Panc1 (cell line): ENCODE measurements around the gene SPPL2A. TPM values are rescaled to one million over a fixed set of nuclear protein-coding genes. Genes with fewer than 3 reads are reported as not detected.
A peak's percentile ranks its signal among the peaks of the same experiment; 100 is the strongest.

Experiments used
- ATAC-seq: fragments of 200-7000 bp; cut with Tn5 transposase; 2 replicates; pipeline ENCODE4 v1.9.1; 2020; ENCODE audit warnings: mild to moderate bottlenecking, moderate library complexity
- Bru-seq: library from RNA; stranded (reverse); fragments of 400-500 nt; gene quantifications from one replicate; lab custom pipeline; 2021; lab: Mats Ljungman, UMichigan
- BruChase-seq, 2 experiments: library from RNA; stranded (reverse); fragments of 400-500 nt; gene quantifications; one replicate each; lab custom pipeline; 2021; lab: Mats Ljungman, UMichigan
- BruUV-seq: library from RNA; stranded (reverse); fragments of 400-500 nt; replicated peaks from 2 replicates; lab custom pipeline; 2021; lab: Mats Ljungman, UMichigan
- CTCF ChIA-PET: fragments of 300-600 bp; sonication (Branson Sonifier 250); formaldehyde crosslinking; loops from one replicate; lab custom pipeline; 2022; ENCODE audit warnings: antibody characterized with exemption; lab: Charles Lee
- POLR2A ChIA-PET: fragments of 300-600 bp; sonication (Branson Sonifier 250); formaldehyde crosslinking; loops from one replicate; lab custom pipeline; 2022; ENCODE audit warnings: antibody characterized with exemption; lab: Charles Lee
- DNase-seq: peaks from one replicate; pipeline ENCODE4 v3.0.0-alpha.2; 2010; ENCODE audit warnings: low read depth, low spot score
- H3K27ac ChIP-seq: 2 replicates; pipeline ENCODE4 v1.5.1; 2011; ENCODE audit warnings: mild to moderate bottlenecking, low read length, inconsistent platforms
- H3K27me3 ChIP-seq: fragments of 200-500 bp; sonication (Bioruptor generic); 2 replicates; pipeline ENCODE4 v1.6.0; 2014; ENCODE audit warnings: low read length, inconsistent platforms; ENCODE audit not compliant: control insufficient read depth, insufficient read depth
- H3K36me3 ChIP-seq: fragments of 200-500 bp; sonication (Bioruptor generic); 2 replicates; pipeline ENCODE4 v1.5.1; 2014; ENCODE audit warnings: inconsistent platforms, mild to moderate bottlenecking, low read length, moderate library complexity; ENCODE audit not compliant: control insufficient read depth, insufficient read depth
- H3K4me1 ChIP-seq: 2 replicates; pipeline ENCODE4 v1.5.1; 2011; ENCODE audit warnings: inconsistent platforms, mild to moderate bottlenecking, low read length, moderate library complexity; ENCODE audit not compliant: control insufficient read depth, insufficient read depth
- H3K4me3 ChIP-seq, 2 experiments: 2 replicates each; pipeline ENCODE4 v1.5.1; 2011 to 2012; ENCODE audit warnings: low read depth in 2 of 2, low read length in 2 of 2, mild to moderate bottlenecking in 2 of 2, inconsistent platforms in 1 of 2, moderate library complexity in 1 of 2
- H3K9me3 ChIP-seq: fragments of 200-500 bp; sonication (Bioruptor generic); 2 replicates; pipeline ENCODE4 v1.5.1; 2014; ENCODE audit warnings: low read depth, mild to moderate bottlenecking, inconsistent platforms, low read length, moderate library complexity; ENCODE audit not compliant: control insufficient read depth, insufficient read depth
- CTCF ChIP-seq: fragments of 450-650 bp; IDR thresholded peaks from 2 replicates; pipeline ENCODE4 v1.5.1; 2017; ENCODE audit warnings: mild to moderate bottlenecking
- POLR2AphosphoS5 ChIP-seq: IDR thresholded peaks from 2 replicates; pipeline ENCODE4 v1.6.1; 2012; ENCODE audit warnings: mild to moderate bottlenecking, low read depth, low read length, moderate library complexity
- REST ChIP-seq, 2 experiments: IDR thresholded peaks; 2 replicates each; pipeline ENCODE4 v1.6.1; 2011 to 2012; ENCODE audit warnings: low read depth in 2 of 2, control low read depth in 1 of 2, low read length in 1 of 2, mild to moderate bottlenecking in 1 of 2, moderate library complexity in 1 of 2; ENCODE audit not compliant: insufficient read depth in 1 of 2
- SIN3A ChIP-seq: IDR thresholded peaks from 2 replicates; pipeline ENCODE4 v1.6.1; 2012; ENCODE audit warnings: low read depth, mild to moderate bottlenecking, low read length, moderate library complexity, borderline replicate concordance; ENCODE audit not compliant: insufficient read depth
- TCF7L2 ChIP-seq: IDR thresholded peaks from 2 replicates; pipeline ENCODE4 v1.6.1; 2011; ENCODE audit warnings: mild to moderate bottlenecking, low read depth, low read length, inconsistent platforms
- in situ Hi-C: cut with HindIII; loops from 2 replicates; pipeline ENCODE4 v1.10.0; 2016; ENCODE audit warnings: low sequenced_read_pairs, low pct_unique_long_range_greater_than_20kb
- intact Hi-C: fragments of 100-400 bp; cut with micrococcal nuclease; formaldehyde crosslinking; loops from one replicate; pipeline ENCODE4 v1.10.0; 2022; ENCODE audit not compliant: unreplicated experiment
- long read RNA-seq: library from polyadenylated mRNA; unstranded; transcript quantifications from one replicate; pipeline ENCODE4 v2.0.0, GENCODE V29; 2021; ENCODE audit not compliant: unreplicated experiment
- polyA plus RNA-seq: library from polyadenylated mRNA; unstranded; fragments of >200 nt; gene quantifications from one replicate; pipeline ENCODE4 v1.2.1, GENCODE V29; 2012; ENCODE audit warnings: missing spikeins; ENCODE audit not compliant: insufficient read length
- total RNA-seq: library from RNA; stranded (reverse); gene quantifications from one replicate; pipeline ENCODE4 v1.2.1, GENCODE V29; 2021; ENCODE audit not compliant: unreplicated experiment

Gene SPPL2A
- total RNA-seq (154 TPM), Bru-seq, nascent RNA (percentile 80 among the genes with signal in this experiment), BruChase-seq, experiment 1, labeled RNA remaining after a 2-hour chase (percentile 83 among the genes with signal in this experiment), BruChase-seq, experiment 2, labeled RNA remaining after a 6-hour chase (percentile 92 among the genes with signal in this experiment)
- polyA plus RNA-seq = 52.9 TPM
- long read RNA-seq, full-length matches to known transcripts = 70 of 144 reads
- long read RNA-seq, partial matches to known transcripts = 6 of 144 reads
- long read RNA-seq, other reads (novel, unspliced or antisense) = 68 of 144 reads

GRCh38 chr15:50765195-50765967, at the start of gene SPPL2A:
TSS of gene SPPL2A (minus strand) at chr15:50765706. CDS start at chr15:50765533, 173 bp downstream.
- DNase-seq = no peak
- TF ChIP-seq CTCF = no peak
- no peak for TF ChIP-seq REST (IDR thresholded peaks at IDR 0.05; ENCODE audit: insufficient read depth in 1 of 2, low read depth in 2 of 2, low read length in 1 of 2)
- no peak; the same call in none of the 2 replicates for TF ChIP-seq TCF7L2
- peak; percentile 97 for TF ChIP-seq POLR2AphosphoS5
- TF ChIP-seq SIN3A = peak; percentile 97; the same call in 1 of the 2 replicates
- H3K27me3 ChIP-seq = no peaks in the 10 kb centered on the region
- H3K4me1 ChIP-seq = peaks cover 14% of the 10 kb centered on the region; the same call in 1 of the 2 replicates
- CTCF ChIA-PET = interaction anchor here (0.6 to 0.9 kb wide), 2 partner anchors 112 to 719 kb away, joined by 3 read pairs; no protein-coding TSS in a partner anchor
- peak within 1 kb of the TSS; percentile 77 to 91 for H3K4me3 ChIP-seq
- in situ Hi-C loops = no loop called here
- no TSS peak for BruUV-seq
- ATAC-seq = peak; percentile 99
- peak within 1 kb of the TSS; percentile 98 for H3K27ac ChIP-seq
- H3K9me3 ChIP-seq = no peaks in the 10 kb centered on the region
- POLR2A ChIA-PET = interaction anchor here (0.7 to 1.2 kb wide), 2 partner anchors 9 to 76 kb away, joined by 3 to 7 read pairs; no protein-coding TSS in a partner anchor
- no peaks in the 10 kb centered on the region; the same call in 1 of the 2 replicates for H3K36me3 ChIP-seq
- intact Hi-C loops = loop anchor here (10.0 kb wide), 1 partner anchor 109 kb away; no protein-coding TSS in a partner anchor

- H3K4me1 ChIP-seq = no peaks in the 10 kb centered on the region
- H3K36me3 ChIP-seq = no peaks in the 10 kb centered on the region
- ChIA-PET CTCF (interaction anchor here (0.9 kb wide), 1 partner anchor 62 kb away, joined by 3 read pairs; no protein-coding TSS in a partner anchor), POLR2A (no interaction called here)
- no TSS peak for BruUV-seq
- intact Hi-C loops (no loop called here), in situ Hi-C loops (no loop called here)
- H3K27me3 ChIP-seq = 0 out of 2 replicates have a peak, but pooled peaks cover under 1% of the 10 kb centered on the region
- H3K4me3 ChIP-seq = no peak overlapping the region
- no peak for ATAC-seq
- H3K9me3 ChIP-seq = no peaks in the 10 kb centered on the region
- H3K27ac ChIP-seq = no peak overlapping the region
- TF ChIP-seq TCF7L2 = no peak
- TF ChIP-seq REST (IDR thresholded peaks at IDR 0.05; ENCODE audit: insufficient read depth in 1 of 2, low read depth in 2 of 2, low read length in 1 of 2) = no peak
- no peak for TF ChIP-seq SIN3A
- TF ChIP-seq CTCF = no peak
- TF ChIP-seq POLR2AphosphoS5 = no peak
- DNase-seq = no peak
Observed at GRCh38 chr15:50814634-50815033, 49.1 kb upstream of the SPPL2A start.
